Epithelial cell of proximal tubule (primary cell): Measurements from ENCODE around the gene PWWP2B. TPM values are rescaled to one million over a fixed set of nuclear protein-coding genes. Genes with fewer than 3 reads are reported as not detected.

ENCODE experiments used
- DNase-seq: peaks from one replicate; pipeline ENCODE4 v3.0.0-alpha.2; 2011; ENCODE audit warnings: low read depth
- H3K4me3 ChIP-seq: 2 replicates; pipeline ENCODE4 v1.5.1; 2011; ENCODE audit warnings: low read depth, mild to moderate bottlenecking, low read length
- CTCF ChIP-seq: conservative IDR thresholded peaks from 2 replicates; pipeline ENCODE4 v1.5.1; 2012; ENCODE audit warnings: low read depth, mild to moderate bottlenecking, low read length
- total RNA-seq: library from RNA; depleted of rRNA; stranded (reverse); fragments of >200 nt; gene quantifications from 2 replicates; pipeline ENCODE4 v1.2.3, GENCODE V29; 2015

Gene PWWP2B
- total RNA-seq, 1 donor from 2014 or later: 11.0 TPM

- no peak overlapping the region for H3K4me3 ChIP-seq
- TF ChIP-seq CTCF: no peak
- no peak for DNase-seq
Measured at GRCh38 chr10:132416566-132417256, 19.7 kb downstream of the PWWP2B start.

- no peak for DNase-seq
- TF ChIP-seq CTCF: no peak
- no peak overlapping the region for H3K4me3 ChIP-seq
Measured at GRCh38 chr10:132417257-132417910, 20.4 kb downstream of the PWWP2B start.

GRCh38 chr10:132417957-132418441 lies 21.0 kb downstream of the PWWP2B start:
- no peak for DNase-seq
- no peak overlapping the region for H3K4me3 ChIP-seq
- TF ChIP-seq CTCF: no peak

- no peak for DNase-seq
- no peak overlapping the region for H3K4me3 ChIP-seq
- TF ChIP-seq CTCF: no peak
Measured at GRCh38 chr10:132418527-132419416, 21.8 kb downstream of the PWWP2B start.

GRCh38 chr10:132419538-132420468 lies 22.8 kb downstream of the PWWP2B start:
- no peak for DNase-seq
- TF ChIP-seq CTCF: no peak
- no peak overlapping the region for H3K4me3 ChIP-seq

- no peak for DNase-seq
- TF ChIP-seq CTCF: no peak
- no peak overlapping the region for H3K4me3 ChIP-seq
Measured at GRCh38 chr10:132420469-132420980, 23.5 kb downstream of the PWWP2B start.
